Measurements from ENCODE around the gene SCRN2. TPM values are rescaled to one million over a fixed set of nuclear protein-coding genes. Genes with fewer than 3 reads are reported as not detected.

Gene SCRN2
- total RNA-seq, 2 experiments from 2014 or later = 21.0 to 23.8 TPM

GRCh38 chr17:47831003-47831933 lies 9.8 kb downstream of the SCRN2 start, which contains the start of the genes LRRC46 and MRPL10:
TSS of gene LRRC46 (plus strand) at chr17:47831670. CDS start at chr17:47831990, 320 bp downstream.
TSS of gene MRPL10 (minus strand) at chr17:47831541. CDS start at chr17:47831511, 30 bp downstream.
- POLR2A ChIA-PET = interaction anchor here (0.6 to 1.7 kb wide), 10 partner anchors 9 to 169 kb away, joined by 3 to 9 read pairs (median 4); partner anchors contain the start of genes OSBPL7, PNPO and SCRN2
- no peaks in the 10 kb centered on the region for H3K27me3 Mint-ChIP-seq
- peak; percentile 95 for DNase-seq
- ATAC-seq = peak; percentile 93
- no peaks in the 10 kb centered on the region for H3K9me3 Mint-ChIP-seq
- H3K36me3 Mint-ChIP-seq (ENCODE audit: low read depth) = peaks cover 17% of the 10 kb centered on the region
- H3K27ac Mint-ChIP-seq = peak within 1 kb of the TSS; percentile 94
- CTCF ChIA-PET = interaction anchor here (0.6 to 3.7 kb wide), 14 partner anchors 9 to 140 kb away, joined by 3 to 25 read pairs (median 4); partner anchors contain the start of genes CDK5RAP3 and SCRN2
- intact Hi-C loops (cut with micrococcal nuclease) = no loop called here
- peaks cover 44% of the 10 kb centered on the region for H3K4me1 Mint-ChIP-seq (ENCODE audit: low read depth)
- peak within 1 kb of the TSS; percentile 91 for H3K4me3 Mint-ChIP-seq
- peak; percentile 51 for TF ChIP-seq CTCF (IDR thresholded peaks at IDR 0.05)

- peaks cover 20% of the 10 kb centered on the region for H3K36me3 Mint-ChIP-seq (ENCODE audit: low read depth)
- H3K4me1 Mint-ChIP-seq (ENCODE audit: low read depth) = peaks cover 40% of the 10 kb centered on the region
- H3K27ac Mint-ChIP-seq = peak overlapping the region; percentile 94
- peak overlapping the region; percentile 91 for H3K4me3 Mint-ChIP-seq
- CTCF ChIA-PET = interaction anchor here (0.7 to 3.7 kb wide), 11 partner anchors 8 to 116 kb away, joined by 3 to 25 read pairs (median 4); partner anchors contain the start of gene SCRN2
- POLR2A ChIA-PET = interaction anchor here (1.0 to 1.7 kb wide), 7 partner anchors 9 to 124 kb away, joined by 3 to 9 read pairs (median 6); partner anchors contain the start of genes OSBPL7, PNPO and SCRN2
- no peak for DNase-seq
- no peaks in the 10 kb centered on the region for H3K27me3 Mint-ChIP-seq
- H3K9me3 Mint-ChIP-seq = no peaks in the 10 kb centered on the region
- ATAC-seq = no peak
- no peak for TF ChIP-seq CTCF (IDR thresholded peaks at IDR 0.05)
- intact Hi-C loops (cut with micrococcal nuclease) = no loop called here
Observed at GRCh38 chr17:47830396-47831002, 10.6 kb downstream of the SCRN2 start.

- intact Hi-C loops (cut with micrococcal nuclease) = no loop called here
- Mint-ChIP-seq H3K4me1 (ENCODE audit: low read depth) (peaks cover 37% of the 10 kb centered on the region), H3K27ac (peak overlapping the region; percentile 94), H3K4me3 (peak overlapping the region; percentile 91), H3K36me3 (ENCODE audit: low read depth) (peaks cover 23% of the 10 kb centered on the region), H3K9me3 (no peaks in the 10 kb centered on the region), H3K27me3 (no peaks in the 10 kb centered on the region)
- ATAC-seq (peak; percentile 54), DNase-seq (peak; percentile 59)
- ChIA-PET CTCF (interaction anchor here (0.8 to 3.7 kb wide), 4 partner anchors 10 to 93 kb away, joined by 3 to 25 read pairs (median 4); partner anchors contain the start of gene SCRN2), POLR2A (interaction anchor here (1.2 kb wide), 1 partner anchor 123 kb away, joined by 3 read pairs; no protein-coding TSS in a partner anchor)
- no peak for TF ChIP-seq CTCF (IDR thresholded peaks at IDR 0.05)
Observed at GRCh38 chr17:47829870-47830269, 11.2 kb downstream of the SCRN2 start.

- no peak for DNase-seq
- Mint-ChIP-seq H3K27ac (no peak overlapping the region), H3K9me3 (no peaks in the 10 kb centered on the region), H3K27me3 (no peaks in the 10 kb centered on the region), H3K4me1 (ENCODE audit: low read depth) (peaks cover 22% of the 10 kb centered on the region), H3K36me3 (ENCODE audit: low read depth) (peaks cover 31% of the 10 kb centered on the region), H3K4me3 (no peak overlapping the region)
- TF ChIP-seq CTCF (IDR thresholded peaks at IDR 0.05) = no peak
- intact Hi-C loops (cut with micrococcal nuclease) = no loop called here
- ChIA-PET POLR2A (no interaction called here), CTCF (interaction anchor here (1.3 to 1.8 kb wide), 2 partner anchors 13 to 66 kb away, joined by 4 to 7 read pairs; no protein-coding TSS in a partner anchor)
- ATAC-seq = no peak
Observed at GRCh38 chr17:47823519-47823918, 17.6 kb downstream of the SCRN2 start.

Data from activated CD8-positive, alpha-beta T cell treated with anti-CD3 and anti-CD28 coated beads for 36 hours (primary cell).